ENCODE data around the gene FKBP7.

- TF ChIP-seq EZH2 (IDR thresholded peaks at IDR 0.05; ENCODE audit: insufficient read depth, poor library complexity, severe bottlenecking) (no peak), EZH2phosphoT487 (IDR thresholded peaks at IDR 0.05; ENCODE audit: insufficient read depth, low read depth) (no peak)
Observed at GRCh38 chr2:178469219-178469849, 9.1 kb downstream of the FKBP7 start.

All from GM23248 (cell line).